PC-9 (cell line): Measurements from ENCODE around the gene RNASE9. TPM values are rescaled to one million over a fixed set of nuclear protein-coding genes. Genes with fewer than 3 reads are reported as not detected.
"Not testable (repeated sequence)": the region's sequence is repeated elsewhere in the genome, so short reads cannot be mapped to it uniquely, and the experiment has no call there.

ENCODE experiments used
- BruUV-seq: library from RNA; stranded (reverse); fragments of 400-500 nt; replicated peaks from 2 replicates; lab custom pipeline; 2021; lab: Mats Ljungman, UMichigan
- CTCF ChIA-PET: fragments of 300-600 bp; sonication (Branson Sonifier 250); formaldehyde crosslinking; loops from one replicate; lab custom pipeline; 2022; ENCODE audit warnings: antibody characterized with exemption; lab: Charles Lee
- POLR2A ChIA-PET: fragments of 300-600 bp; sonication (Branson Sonifier 250); formaldehyde crosslinking; loops from one replicate; lab custom pipeline; 2022; ENCODE audit warnings: antibody characterized with exemption; ENCODE audit not compliant: unreplicated experiment; lab: Charles Lee
- DNase-seq, 2 experiments: peaks; one replicate each; pipeline versions ENCODE4 v3.0.0 to v3.0.0-alpha.2; 2015 to 2022; ENCODE audit warnings: mixed read lengths in 1 of 2
- H2AFZ ChIP-seq: fragments of 200-600 bp; sonication (generic); 2 replicates; pipeline ENCODE4 v1.8.1; 2017; ENCODE audit warnings: antibody characterized with exemption
- H3F3A ChIP-seq: fragments of 200-600 bp; sonication (generic); 2 replicates; pipeline ENCODE4 v1.8.1; 2017; ENCODE audit warnings: antibody characterized with exemption, mild to moderate bottlenecking, low read depth; ENCODE audit not compliant: insufficient read depth
- H3K27ac ChIP-seq: fragments of 200-600 bp; sonication (generic); 2 replicates; pipeline ENCODE4 v1.6.1; 2016; ENCODE audit warnings: mixed run types
- H3K27me3 ChIP-seq: fragments of 200-600 bp; sonication (generic); 2 replicates; pipeline ENCODE4 v1.6.1; 2016; ENCODE audit warnings: low read depth, mixed run types; ENCODE audit not compliant: insufficient read depth
- H3K36me3 ChIP-seq: fragments of 200-600 bp; sonication (generic); 2 replicates; pipeline ENCODE4 v1.6.1; 2016; ENCODE audit warnings: low read depth, mixed run types
- H3K4me1 ChIP-seq: fragments of 200-600 bp; sonication (generic); replicated peaks from 2 replicates; pipeline ENCODE4 v1.6.1; 2016; ENCODE audit warnings: mixed run types; ENCODE audit not compliant: insufficient read depth
- H3K4me2 ChIP-seq: fragments of 200-600 bp; sonication (generic); 2 replicates; pipeline ENCODE4 v1.6.1; 2017; ENCODE audit warnings: mixed run types
- H3K4me3 ChIP-seq: fragments of 200-600 bp; sonication (generic); 2 replicates; pipeline ENCODE4 v1.6.1; 2016; ENCODE audit warnings: mixed run types
- H3K79me2 ChIP-seq: fragments of 200-600 bp; sonication (generic); 2 replicates; pipeline ENCODE4 v1.6.1; 2017; ENCODE audit warnings: low read depth, mixed run types
- H3K9me2 ChIP-seq: fragments of 200-600 bp; sonication (generic); 2 replicates; pipeline ENCODE4 v1.8.1; 2017; ENCODE audit warnings: mild to moderate bottlenecking; ENCODE audit not compliant: insufficient read depth
- H3K9me3 ChIP-seq: fragments of 200-600 bp; sonication (generic); 2 replicates; pipeline ENCODE4 v1.8.1; 2016; ENCODE audit warnings: low read depth; ENCODE audit not compliant: insufficient read depth
- H4K20me1 ChIP-seq: fragments of 200-600 bp; sonication (generic); 2 replicates; pipeline ENCODE4 v1.8.1; 2017; ENCODE audit not compliant: insufficient read depth
- CTCF ChIP-seq: fragments of 200-600 bp; sonication (generic); conservative IDR thresholded peaks from 2 replicates; pipeline ENCODE4 v1.6.1; 2017; ENCODE audit warnings: mixed run types, antibody characterized with exemption, mild to moderate bottlenecking, moderate library complexity
- EZH2 ChIP-seq: fragments of 200-600 bp; sonication (generic); IDR thresholded peaks from 2 replicates; pipeline ENCODE4 v1.8.0; 2017; ENCODE audit warnings: antibody characterized with exemption, low read depth
- intact Hi-C: fragments of 100-400 bp; cut with micrococcal nuclease; formaldehyde crosslinking; loops from one replicate; pipeline ENCODE4 v1.10.0; 2022; ENCODE audit not compliant: unreplicated experiment
- total RNA-seq: library from RNA; stranded (reverse); gene quantifications from 2 replicates; pipeline ENCODE4 v1.2.3, GENCODE V29; 2021

Gene RNASE9
- total RNA-seq, 1 experiment from 2014 or later = not detected

GRCh38 chr14:20578325-20578724 is 17.5 kb upstream of the RNASE9 start:
- no peaks in the 10 kb centered on the region for H3F3A ChIP-seq
- no peaks in the 10 kb centered on the region for H4K20me1 ChIP-seq
- no peaks in the 10 kb centered on the region for H3K27me3 ChIP-seq
- ChIA-PET CTCF (no interaction called here), POLR2A (no interaction called here)
- no peaks in the 10 kb centered on the region for H3K9me2 ChIP-seq
- H3K9me3 ChIP-seq = no peaks in the 10 kb centered on the region
- no peak overlapping the region for H3K27ac ChIP-seq
- no peaks in the 10 kb centered on the region for H3K36me3 ChIP-seq
- H2AFZ ChIP-seq = no peak overlapping the region
- TF ChIP-seq CTCF = no peak
- TF ChIP-seq EZH2 = no peak
- no peaks in the 10 kb centered on the region for H3K4me1 ChIP-seq
- no peak for DNase-seq
- no TSS peak for BruUV-seq
- H3K4me2 ChIP-seq = no peak overlapping the region
- no peaks in the 10 kb centered on the region for H3K79me2 ChIP-seq
- intact Hi-C loops = no loop called here
- H3K4me3 ChIP-seq = no peak overlapping the region

- H3K36me3 ChIP-seq, H3F3A ChIP-seq, H3K4me1 ChIP-seq, H3K79me2 ChIP-seq, H2AFZ ChIP-seq, H3K27ac ChIP-seq, H4K20me1 ChIP-seq, DNase-seq, H3K27me3 ChIP-seq, H3K9me3 ChIP-seq, CTCF ChIA-PET, H3K4me3 ChIP-seq, intact Hi-C loops, BruUV-seq, H3K9me2 ChIP-seq, H3K4me2 ChIP-seq, POLR2A ChIA-PET: not testable (repeated sequence)
Measured at GRCh38 chr14:20572382-20572990, 11.6 kb upstream of the RNASE9 start.

- POLR2A ChIA-PET, DNase-seq, CTCF ChIA-PET, H3F3A ChIP-seq, H3K27me3 ChIP-seq, H3K27ac ChIP-seq, H3K9me3 ChIP-seq, intact Hi-C loops, H3K4me2 ChIP-seq, H2AFZ ChIP-seq, H3K9me2 ChIP-seq, H3K4me3 ChIP-seq, H3K79me2 ChIP-seq, H3K4me1 ChIP-seq, BruUV-seq, H3K36me3 ChIP-seq, H4K20me1 ChIP-seq: not testable (repeated sequence)
Measured at GRCh38 chr14:20570720-20571119, 9.9 kb upstream of the RNASE9 start.

GRCh38 chr14:20569865-20570264 is 9.0 kb upstream of the RNASE9 start:
- POLR2A ChIA-PET, intact Hi-C loops, BruUV-seq: not testable (repeated sequence)

More at GRCh38 chr14:20569865-20570264, 9.0 kb upstream of the RNASE9 start:
- H4K20me1 ChIP-seq, H3K27ac ChIP-seq, H3K27me3 ChIP-seq, H3K9me3 ChIP-seq, CTCF ChIA-PET, DNase-seq, H3K4me3 ChIP-seq, H3K36me3 ChIP-seq, H3K79me2 ChIP-seq, H3K4me2 ChIP-seq, H3F3A ChIP-seq, H3K4me1 ChIP-seq, H3K9me2 ChIP-seq, H2AFZ ChIP-seq: not testable (repeated sequence)
